HepG2 (cell line): ENCODE results near the gene ZCCHC10. TPM values are rescaled to one million over a fixed set of nuclear protein-coding genes. Genes with fewer than 3 reads are reported as not detected.

Experiments
- CENPT ChIP-seq: sonication (generic); formaldehyde crosslinking; IDR thresholded peaks from 2 replicates; pipeline ENCODE4 v1.8.0; 2022; ENCODE audit warnings: low read depth, mild to moderate bottlenecking, moderate library complexity, missing genetic modification reagents
- EED ChIP-seq: sonication (generic); formaldehyde crosslinking; IDR thresholded peaks from 2 replicates; pipeline ENCODE4 v1.5.0; 2020; ENCODE audit warnings: mild to moderate bottlenecking, missing genetic modification reagents
- FOXK2 ChIP-seq: fragments of 450-650 bp; IDR thresholded peaks from 2 replicates; pipeline ENCODE4 v1.6.1; 2016
- GATAD1 ChIP-seq: IDR thresholded peaks from 2 replicates; pipeline ENCODE4 v1.6.1; 2016; ENCODE audit warnings: missing genetic modification reagents, missing compliant biosample characterization
- KDM5B ChIP-seq: sonication (generic); formaldehyde crosslinking; IDR thresholded peaks from 2 replicates; pipeline ENCODE4 v1.4.0; 2020; ENCODE audit warnings: missing genetic modification reagents, mild to moderate bottlenecking, borderline replicate concordance
- KLF6 ChIP-seq: IDR thresholded peaks from 2 replicates; pipeline ENCODE4 v1.8.0; 2016; ENCODE audit warnings: missing biosample characterization, missing genetic modification reagents
- MEIS2 ChIP-seq: sonication (generic); formaldehyde crosslinking; IDR thresholded peaks from 2 replicates; pipeline ENCODE4 v1.9.0; 2021; ENCODE audit warnings: mild to moderate bottlenecking, missing genetic modification reagents
- PHB2 ChIP-seq: fragments of 450-650 bp; IDR thresholded peaks from 2 replicates; pipeline ENCODE4 v1.6.1; 2018; ENCODE audit not compliant: partially characterized antibody
- REL ChIP-seq: sonication (generic); formaldehyde crosslinking; conservative IDR thresholded peaks from 2 replicates; pipeline ENCODE4 v1.8.0; 2022; ENCODE audit warnings: mild to moderate bottlenecking, missing genetic modification reagents, moderate library complexity
- SETDB1 ChIP-seq: sonication (generic); formaldehyde crosslinking; IDR thresholded peaks from 2 replicates; pipeline ENCODE4 v1.5.1; 2020; ENCODE audit warnings: missing genetic modification reagents, mild to moderate bottlenecking, borderline replicate concordance
- ZHX2 ChIP-seq, 2 experiments: sonication (generic) in 1 of 2; formaldehyde crosslinking in 1 of 2; IDR thresholded peaks; 2 replicates each; pipeline versions ENCODE4 v1.6.1 to v1.9.0; 2014 to 2022; ENCODE audit warnings: antibody characterized with exemption in 1 of 2, borderline replicate concordance in 1 of 2, inconsistent platforms in 1 of 2, low read depth in 1 of 2, missing genetic modification reagents in 1 of 2
- ZMYM3 ChIP-seq: sonication (generic); formaldehyde crosslinking; IDR thresholded peaks from 2 replicates; pipeline ENCODE4 v1.5.1; 2020; ENCODE audit warnings: mild to moderate bottlenecking, missing genetic modification reagents
- ZNF138 ChIP-seq: sonication (generic); formaldehyde crosslinking; IDR thresholded peaks from 2 replicates; pipeline ENCODE4 v1.5.0; 2020; ENCODE audit warnings: mild to moderate bottlenecking, low read depth, missing genetic modification reagents
- ZNF556 ChIP-seq: sonication (generic); formaldehyde crosslinking; IDR thresholded peaks from 2 replicates; pipeline ENCODE4 v1.4.0; 2020; ENCODE audit warnings: mild to moderate bottlenecking, missing genetic modification reagents, borderline replicate concordance
- polyA plus RNA-seq, 8 experiments: library from polyadenylated mRNA; depleted of rRNA in 3 of 8; stranded (reverse) in 7 of 8; unstranded in 1 of 8; fragments of >200 nt; fragmentation: Illumina TruSeq in 4 of 8; extraction: Trizol in 4 of 8; gene quantifications; 2 replicates each; pipeline versions ENCODE4 v1.2.1 to v1.2.3, GENCODE V29; 2011 to 2016; ENCODE audit warnings: low read depth in 4 of 8, missing spikeins in 1 of 8, mixed read lengths in 1 of 8; ENCODE audit not compliant: insufficient read depth in 1 of 8
- total RNA-seq, 5 experiments: library from RNA; depleted of rRNA; stranded (reverse); fragments of >200 nt; fragmentation: Illumina TruSeq; extraction: Trizol; gene quantifications; 2 replicates each; pipeline ENCODE4 v1.2.3, GENCODE V29; 2016; ENCODE audit warnings: low read depth in 1 of 5
- TF ChIP-seq, protein P1 (sequence below): sonication (generic); formaldehyde crosslinking; IDR thresholded peaks from 2 replicates; pipeline ENCODE4 v1.4.0; 2020; ENCODE audit warnings: missing genetic modification reagents
- TF ChIP-seq, protein P2 (sequence below): sonication (generic); formaldehyde crosslinking; IDR thresholded peaks from 2 replicates; pipeline ENCODE4 v1.4.0; 2020; ENCODE audit warnings: missing genetic modification reagents, borderline replicate concordance
- TF ChIP-seq, protein P3 (sequence below): sonication (generic); formaldehyde crosslinking; IDR thresholded peaks from 2 replicates; pipeline ENCODE4 v1.5.0; 2020; ENCODE audit warnings: mild to moderate bottlenecking, missing genetic modification reagents

The ZCCHC10 gene
- total and polyA plus RNA-seq, 2 of the 13 experiments (the other 11 are each of a cell fraction or from before 2014, with no cell fraction given), result 40.7 to 48.2 TPM

GRCh38 chr5:133052317-133053175 is 26.2 kb upstream of the ZCCHC10 start (continued):
- no peak for TF ChIP-seq ZHX2 (IDR thresholded peaks at IDR 0.05; ENCODE audit: low read depth)
- TF ChIP-seq ZHX2 (CRISPR knock-in tag; IDR thresholded peaks at IDR 0.05; ENCODE audit: borderline replicate concordance), result no peak; the same call in 1 of the 2 replicates
- TF ChIP-seq, protein P1, sequence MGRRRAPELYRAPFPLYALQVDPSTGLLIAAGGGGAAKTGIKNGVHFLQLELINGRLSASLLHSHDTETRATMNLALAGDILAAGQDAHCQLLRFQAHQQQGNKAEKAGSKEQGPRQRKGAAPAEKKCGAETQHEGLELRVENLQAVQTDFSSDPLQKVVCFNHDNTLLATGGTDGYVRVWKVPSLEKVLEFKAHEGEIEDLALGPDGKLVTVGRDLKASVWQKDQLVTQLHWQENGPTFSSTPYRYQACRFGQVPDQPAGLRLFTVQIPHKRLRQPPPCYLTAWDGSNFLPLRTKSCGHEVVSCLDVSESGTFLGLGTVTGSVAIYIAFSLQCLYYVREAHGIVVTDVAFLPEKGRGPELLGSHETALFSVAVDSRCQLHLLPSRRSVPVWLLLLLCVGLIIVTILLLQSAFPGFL (CRISPR knock-in tag), result no peak
- TF ChIP-seq KLF6 (CRISPR knock-in tag), result no peak
- TF ChIP-seq PHB2, result no peak
- no peak for TF ChIP-seq REL (CRISPR knock-in tag)
- TF ChIP-seq ZMYM3 (CRISPR knock-in tag), result no peak
- peak; percentile 45; the same call in 1 of the 2 replicates for TF ChIP-seq MEIS2 (CRISPR knock-in tag)
- TF ChIP-seq, protein P2, sequence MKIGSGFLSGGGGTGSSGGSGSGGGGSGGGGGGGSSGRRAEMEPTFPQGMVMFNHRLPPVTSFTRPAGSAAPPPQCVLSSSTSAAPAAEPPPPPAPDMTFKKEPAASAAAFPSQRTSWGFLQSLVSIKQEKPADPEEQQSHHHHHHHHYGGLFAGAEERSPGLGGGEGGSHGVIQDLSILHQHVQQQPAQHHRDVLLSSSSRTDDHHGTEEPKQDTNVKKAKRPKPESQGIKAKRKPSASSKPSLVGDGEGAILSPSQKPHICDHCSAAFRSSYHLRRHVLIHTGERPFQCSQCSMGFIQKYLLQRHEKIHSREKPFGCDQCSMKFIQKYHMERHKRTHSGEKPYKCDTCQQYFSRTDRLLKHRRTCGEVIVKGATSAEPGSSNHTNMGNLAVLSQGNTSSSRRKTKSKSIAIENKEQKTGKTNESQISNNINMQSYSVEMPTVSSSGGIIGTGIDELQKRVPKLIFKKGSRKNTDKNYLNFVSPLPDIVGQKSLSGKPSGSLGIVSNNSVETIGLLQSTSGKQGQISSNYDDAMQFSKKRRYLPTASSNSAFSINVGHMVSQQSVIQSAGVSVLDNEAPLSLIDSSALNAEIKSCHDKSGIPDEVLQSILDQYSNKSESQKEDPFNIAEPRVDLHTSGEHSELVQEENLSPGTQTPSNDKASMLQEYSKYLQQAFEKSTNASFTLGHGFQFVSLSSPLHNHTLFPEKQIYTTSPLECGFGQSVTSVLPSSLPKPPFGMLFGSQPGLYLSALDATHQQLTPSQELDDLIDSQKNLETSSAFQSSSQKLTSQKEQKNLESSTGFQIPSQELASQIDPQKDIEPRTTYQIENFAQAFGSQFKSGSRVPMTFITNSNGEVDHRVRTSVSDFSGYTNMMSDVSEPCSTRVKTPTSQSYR (CRISPR knock-in tag), result peak; percentile 92
- TF ChIP-seq KDM5B (CRISPR knock-in tag), result peak; percentile 15; the same call in 1 of the 2 replicates
- TF ChIP-seq SETDB1 (CRISPR knock-in tag), result no peak
- no peak for TF ChIP-seq FOXK2
- no peak for TF ChIP-seq ZNF556 (CRISPR knock-in tag)
- no peak; the same call in 1 of the 2 replicates for TF ChIP-seq GATAD1
- TF ChIP-seq CENPT (CRISPR knock-in tag), result 0 out of 2 replicates have a peak, but pooled peaks have one; percentile 9
- TF ChIP-seq ZNF138 (CRISPR knock-in tag), result peak; percentile 44; the same call in 1 of the 2 replicates
- no peak for TF ChIP-seq EED
- TF ChIP-seq, protein P3, sequence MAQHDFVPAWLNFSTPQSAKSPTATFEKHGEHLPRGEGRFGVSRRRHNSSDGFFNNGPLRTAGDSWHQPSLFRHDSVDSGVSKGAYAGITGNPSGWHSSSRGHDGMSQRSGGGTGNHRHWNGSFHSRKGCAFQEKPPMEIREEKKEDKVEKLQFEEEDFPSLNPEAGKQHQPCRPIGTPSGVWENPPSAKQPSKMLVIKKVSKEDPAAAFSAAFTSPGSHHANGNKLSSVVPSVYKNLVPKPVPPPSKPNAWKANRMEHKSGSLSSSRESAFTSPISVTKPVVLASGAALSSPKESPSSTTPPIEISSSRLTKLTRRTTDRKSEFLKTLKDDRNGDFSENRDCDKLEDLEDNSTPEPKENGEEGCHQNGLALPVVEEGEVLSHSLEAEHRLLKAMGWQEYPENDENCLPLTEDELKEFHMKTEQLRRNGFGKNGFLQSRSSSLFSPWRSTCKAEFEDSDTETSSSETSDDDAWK (CRISPR knock-in tag), result no peak
